Uterus (tissue), 4 donors: Measurements from ENCODE around the gene PRF1. TPM values are rescaled to one million over a fixed set of nuclear protein-coding genes. Genes with fewer than 3 reads are reported as not detected.
"Not testable (repeated sequence)": the region's sequence is repeated elsewhere in the genome, so short reads cannot be mapped to it uniquely, and the experiment has no call there.

Experiments
- DNase-seq, 2 donors: peaks; one replicate each; pipeline ENCODE4 v3.0.0-alpha.2; 2019 to 2020
- H3K27ac ChIP-seq, 2 donors: fragments of 200-600 bp; sonication (generic); 1 replicate in 1 of 2; 2 replicates in 1 of 2; pipeline ENCODE4 v1.5.1; 2016 to 2018
- H3K27me3 ChIP-seq, 2 donors: fragments of 200-600 bp; sonication (generic); one replicate each; pipeline ENCODE4 v1.5.1; 2018 to 2019; ENCODE audit warnings: control low read depth in 1 of 2
- H3K36me3 ChIP-seq, 2 donors: fragments of 200-600 bp; sonication (generic); one replicate each; pipeline ENCODE4 v1.5.1; 2019; ENCODE audit warnings: control low read depth in 1 of 2
- H3K4me1 ChIP-seq, 2 donors: fragments of 200-600 bp; sonication (generic); one replicate each; pipeline ENCODE4 v1.5.1; 2018 to 2019; ENCODE audit warnings: control low read depth in 1 of 2
- H3K4me3 ChIP-seq, 2 donors: fragments of 200-600 bp; sonication (generic); 1 replicate in 1 of 2; 2 replicates in 1 of 2; pipeline ENCODE4 v1.5.1; 2018 to 2019; ENCODE audit warnings: mild to moderate bottlenecking in 1 of 2
- H3K9me3 ChIP-seq, 2 donors: fragments of 200-600 bp; sonication (generic); one replicate each; pipeline ENCODE4 v1.5.1; 2019; ENCODE audit warnings: control low read depth in 1 of 2
- POLR2A ChIP-seq, 2 donors: fragments of 450-650 bp; IDR thresholded peaks; one replicate each; pipeline ENCODE4 v1.6.1; 2016; ENCODE audit warnings: antibody characterized with exemption in 2 of 2, mild to moderate bottlenecking in 1 of 2, moderate library complexity in 1 of 2
- intact Hi-C: fragments of 100-400 bp; cut with DNase I; formaldehyde crosslinking; loops from one replicate; pipeline ENCODE4 v1.15.1; 2023; ENCODE audit warnings: low total_unique reads
- total RNA-seq, 4 donors: library from RNA; depleted of rRNA in 3 of 4; stranded (reverse); fragments of >200 nt in 3 of 4; gene quantifications; one replicate each; pipeline versions ENCODE4 v1.1.0 to v1.2.4, GENCODE V29; 2014 to 2023
- TF ChIP-seq, protein P1 (sequence below), 4 experiments: fragments of 200-600 bp in 2 of 4; fragments of 450-650 bp in 2 of 4; sonication (generic) in 2 of 4; IDR thresholded peaks; one replicate each; pipeline ENCODE4 v1.5.1; 2016 to 2019; ENCODE audit warnings: antibody characterized with exemption in 4 of 4, mild to moderate bottlenecking in 2 of 4, moderate library complexity in 1 of 4
- donor health status: DM: yes; HTN: yes; CAD: no.

The PRF1 gene
- total RNA-seq, 4 donors from 2014 or later: 0.51 to 8.7 (median 1.1) TPM; not detected in 1

DNA sequence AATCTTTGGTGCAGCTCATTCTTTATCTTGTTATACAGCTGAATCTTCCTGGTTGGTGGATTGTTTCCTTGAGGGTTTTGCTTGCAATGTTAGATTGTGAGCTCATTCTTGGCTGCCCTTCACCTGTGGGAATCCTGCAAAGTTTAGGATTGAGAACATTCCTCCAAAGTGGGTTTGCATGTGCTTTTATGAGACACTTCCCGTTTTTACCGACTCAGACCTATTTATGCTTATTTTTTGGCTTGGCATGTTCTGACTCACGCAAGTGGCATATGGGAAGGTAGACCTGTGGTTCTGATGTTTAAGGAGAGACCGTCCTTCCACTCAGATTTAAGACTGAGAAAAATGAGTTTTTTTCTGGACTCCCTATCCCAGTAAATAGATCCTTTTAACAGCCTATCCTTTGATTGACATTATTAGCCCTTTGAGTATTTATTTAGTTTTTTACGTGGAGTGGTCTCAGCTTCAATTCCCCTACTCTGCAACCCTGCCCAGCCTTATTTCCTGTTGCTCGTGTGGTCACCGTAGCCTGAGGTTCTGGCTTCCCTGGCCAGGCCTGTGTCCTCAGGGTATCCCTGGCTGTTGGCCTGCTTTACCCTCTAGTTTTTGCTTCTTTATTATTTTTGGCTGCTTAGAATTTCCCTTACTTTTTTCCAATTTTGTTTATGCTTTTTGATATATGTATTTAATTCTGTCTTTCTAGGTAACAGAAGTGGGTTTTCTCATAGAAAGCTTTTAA lies 13.4 kb upstream of the PRF1 start:
- H3K27me3 ChIP-seq: no peaks in the 10 kb centered on the region
- H3K27ac ChIP-seq: no peak overlapping the region
- TF ChIP-seq, protein P1, sequence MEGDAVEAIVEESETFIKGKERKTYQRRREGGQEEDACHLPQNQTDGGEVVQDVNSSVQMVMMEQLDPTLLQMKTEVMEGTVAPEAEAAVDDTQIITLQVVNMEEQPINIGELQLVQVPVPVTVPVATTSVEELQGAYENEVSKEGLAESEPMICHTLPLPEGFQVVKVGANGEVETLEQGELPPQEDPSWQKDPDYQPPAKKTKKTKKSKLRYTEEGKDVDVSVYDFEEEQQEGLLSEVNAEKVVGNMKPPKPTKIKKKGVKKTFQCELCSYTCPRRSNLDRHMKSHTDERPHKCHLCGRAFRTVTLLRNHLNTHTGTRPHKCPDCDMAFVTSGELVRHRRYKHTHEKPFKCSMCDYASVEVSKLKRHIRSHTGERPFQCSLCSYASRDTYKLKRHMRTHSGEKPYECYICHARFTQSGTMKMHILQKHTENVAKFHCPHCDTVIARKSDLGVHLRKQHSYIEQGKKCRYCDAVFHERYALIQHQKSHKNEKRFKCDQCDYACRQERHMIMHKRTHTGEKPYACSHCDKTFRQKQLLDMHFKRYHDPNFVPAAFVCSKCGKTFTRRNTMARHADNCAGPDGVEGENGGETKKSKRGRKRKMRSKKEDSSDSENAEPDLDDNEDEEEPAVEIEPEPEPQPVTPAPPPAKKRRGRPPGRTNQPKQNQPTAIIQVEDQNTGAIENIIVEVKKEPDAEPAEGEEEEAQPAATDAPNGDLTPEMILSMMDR (IDR thresholded peaks at IDR 0.05): no peak
- no peak for TF ChIP-seq POLR2A (IDR thresholded peaks at IDR 0.05)
- H3K36me3 ChIP-seq: no peaks in the 10 kb centered on the region
- intact Hi-C loops: no loop called here
- no peaks in the 10 kb centered on the region for H3K4me1 ChIP-seq
- H3K4me3 ChIP-seq: no peak overlapping the region
- H3K9me3 ChIP-seq: peaks cover 0 to 10% of the 10 kb centered on the region in 2 donors
- DNase-seq: no peak

DNA sequence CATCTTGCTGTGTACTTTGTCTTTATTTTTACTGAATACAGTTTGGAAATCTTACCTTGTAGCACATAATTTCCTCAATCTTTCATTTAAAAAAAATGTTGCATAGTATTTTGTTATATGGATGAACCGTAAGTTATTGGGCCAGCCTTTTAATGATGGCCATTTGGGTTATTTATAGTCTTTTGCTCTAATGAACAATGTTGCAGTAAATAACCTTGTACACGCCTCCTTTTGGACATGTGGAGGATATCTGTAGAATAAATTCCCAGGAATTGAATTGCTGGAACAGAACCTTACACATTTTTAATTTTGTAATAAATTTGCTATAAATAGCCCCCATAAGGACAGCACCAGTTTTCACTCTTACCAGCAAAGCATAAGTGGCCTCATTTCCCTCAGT lies 12.7 kb upstream of the PRF1 start:
- Histone ChIP-seq H3K9me3 (peaks cover 0 to 9% of the 10 kb centered on the region in 2 donors), H3K4me1 (no peaks in the 10 kb centered on the region), H3K36me3 (no peaks in the 10 kb centered on the region), H3K4me3 (no peak overlapping the region), H3K27ac (no peak overlapping the region), H3K27me3 (no peaks in the 10 kb centered on the region)
- TF ChIP-seq, protein P1 (IDR thresholded peaks at IDR 0.05): no peak
- TF ChIP-seq POLR2A (IDR thresholded peaks at IDR 0.05): no peak
- no peak for DNase-seq
- intact Hi-C loops: no loop called here

DNA sequence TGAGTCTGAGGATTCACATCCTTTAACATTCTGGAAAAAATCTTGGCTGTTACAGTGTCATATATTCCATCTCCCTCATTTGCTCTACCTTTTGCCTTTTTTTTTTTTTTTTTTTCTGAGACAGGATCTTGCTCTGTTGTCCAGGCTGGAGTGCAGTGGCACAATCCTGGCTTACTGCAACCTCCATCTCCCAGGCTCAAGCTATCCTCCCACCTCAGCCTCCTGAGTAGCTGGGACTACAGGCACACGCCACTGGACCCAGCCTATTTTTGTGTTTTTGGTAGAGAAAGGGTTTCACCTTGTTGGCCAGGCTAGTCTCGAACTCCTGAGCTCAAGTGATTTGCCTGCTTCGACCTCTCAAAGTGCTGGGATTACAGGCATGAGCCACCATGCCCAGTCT lies 11.8 kb upstream of the PRF1 start:
- H3K27me3 ChIP-seq, intact Hi-C loops, H3K36me3 ChIP-seq, H3K4me3 ChIP-seq, H3K9me3 ChIP-seq, H3K27ac ChIP-seq, DNase-seq, H3K4me1 ChIP-seq: not testable (repeated sequence)

DNA sequence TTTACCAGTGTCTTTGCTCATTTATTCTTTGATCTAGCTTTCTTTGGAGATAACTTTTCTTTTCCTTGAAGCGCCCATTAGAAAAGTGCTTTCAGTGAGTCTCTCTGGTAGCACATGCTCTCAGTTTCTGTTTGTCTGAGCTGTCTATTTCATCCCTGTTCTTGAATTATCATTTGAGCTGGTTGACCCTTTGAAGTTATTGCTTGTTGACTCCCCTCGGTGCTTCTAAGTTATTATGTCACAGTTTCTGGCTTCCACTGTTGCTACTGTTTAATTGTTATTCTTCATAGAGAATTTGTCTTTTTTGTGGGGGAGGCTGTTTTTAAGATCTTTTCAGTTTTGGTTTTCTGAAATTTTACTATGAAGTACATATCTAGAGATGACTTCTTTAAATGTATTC lies 11.4 kb upstream of the PRF1 start:
- H3K27ac ChIP-seq: no peak overlapping the region
- no peak for DNase-seq

DNA sequence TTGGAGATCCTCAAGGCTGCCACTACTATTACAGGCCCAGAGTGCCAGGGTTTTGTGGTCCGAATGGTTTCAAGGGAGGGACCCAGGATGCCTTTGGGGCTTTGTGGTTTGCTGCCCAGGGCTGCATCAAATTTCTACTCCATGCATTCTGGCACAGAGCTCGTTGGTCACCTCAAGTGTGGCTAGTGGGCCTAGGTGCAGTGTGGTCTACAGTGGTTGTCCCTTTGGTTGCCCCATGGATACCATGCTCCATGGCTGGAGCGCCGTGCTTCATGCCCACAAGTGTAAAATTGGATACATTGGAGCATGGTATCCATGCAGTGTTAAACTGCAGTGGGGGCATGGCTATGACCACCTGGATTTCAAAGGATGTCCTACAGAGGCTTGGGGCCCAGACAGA lies 5.4 kb upstream of the PRF1 start:
- H3K27me3 ChIP-seq: no peaks in the 10 kb centered on the region
- H3K4me1 ChIP-seq: no peaks in the 10 kb centered on the region
- H3K36me3 ChIP-seq: no peaks in the 10 kb centered on the region
- no peak for DNase-seq
- H3K9me3 ChIP-seq: no peaks in the 10 kb centered on the region
- intact Hi-C loops: no loop called here
- TF ChIP-seq, protein P1 (IDR thresholded peaks at IDR 0.05): no peak
- no peak for TF ChIP-seq POLR2A (IDR thresholded peaks at IDR 0.05)
- no peak overlapping the region for H3K27ac ChIP-seq
- H3K4me3 ChIP-seq: no peak overlapping the region

More for the DNA sequence above, 11.4 kb upstream of the PRF1 start:
- no peaks in the 10 kb centered on the region for H3K36me3 ChIP-seq
- H3K4me1 ChIP-seq: no peaks in the 10 kb centered on the region
- intact Hi-C loops: no loop called here
- no peak overlapping the region for H3K4me3 ChIP-seq
- H3K9me3 ChIP-seq: no peaks in the 10 kb centered on the region
- no peak for TF ChIP-seq POLR2A (IDR thresholded peaks at IDR 0.05)
- TF ChIP-seq, protein P1 (IDR thresholded peaks at IDR 0.05): no peak
- H3K27me3 ChIP-seq: no peaks in the 10 kb centered on the region
